HG03432 (cell line): ENCODE measurements around the gene OR13C4.
"Not testable (repeated sequence)": the region's sequence is repeated elsewhere in the genome, so short reads cannot be mapped to it uniquely, and the experiment has no call there.

Experiments
- ATAC-seq: cut with Tn5 transposase; IDR thresholded peaks from one replicate; pipeline ENCODE4 v1.9.1; 2021; ENCODE audit warnings: mild to moderate bottlenecking, moderate library complexity; ENCODE audit not compliant: unreplicated experiment

The OR13C4 gene

GRCh38 chr9:104527109-104527508 is at the start of gene OR13C4:
OR13C4 (minus strand) TSS chr9:104527209; CDS start chr9:104527209, 0 bp downstream.
- ATAC-seq: no peak

- ATAC-seq: no peak
Observed at GRCh38 chr9:104575456-104575855, 48.4 kb upstream of the OR13C4 start.

- ATAC-seq: no peak
Observed at GRCh38 chr9:104572612-104573011, 45.6 kb upstream of the OR13C4 start.

GRCh38 chr9:104568868-104569267 is 41.9 kb upstream of the OR13C4 start, which contains the start of gene OR13C8:
OR13C8 (plus strand) TSS chr9:104569168; CDS start chr9:104569168, 0 bp downstream.
- ATAC-seq: no peak

- no peak for ATAC-seq
Observed at GRCh38 chr9:104564358-104564757, 37.3 kb upstream of the OR13C4 start.

GRCh38 chr9:104556830-104557634 is 30.0 kb upstream of the OR13C4 start:
- ATAC-seq: peak; percentile 47

- no peak for ATAC-seq
Observed at GRCh38 chr9:104555521-104555920, 28.5 kb upstream of the OR13C4 start.

GRCh38 chr9:104553261-104553660 is 26.3 kb upstream of the OR13C4 start:
- no peak for ATAC-seq

- peak; percentile 54 for ATAC-seq
Observed at GRCh38 chr9:104544644-104545043, 17.6 kb upstream of the OR13C4 start.

- ATAC-seq: no peak
Observed at GRCh38 chr9:104539275-104539674, 12.3 kb upstream of the OR13C4 start.

- ATAC-seq: no peak
Observed at GRCh38 chr9:104536756-104537155, 9.7 kb upstream of the OR13C4 start, which contains the start of gene OR13C3. OR13C3 (minus strand) TSS chr9:104536856; CDS start chr9:104536723, 133 bp downstream.

- ATAC-seq: not testable (repeated sequence)
Observed at GRCh38 chr9:104520241-104520640, 6.8 kb downstream of the OR13C4 start.

- no peak for ATAC-seq
Observed at GRCh38 chr9:104514901-104515300, 12.1 kb downstream of the OR13C4 start.

GRCh38 chr9:104506565-104506964 is 20.4 kb downstream of the OR13C4 start:
- ATAC-seq: no peak

GRCh38 chr9:104503963-104504362 is 23.0 kb downstream of the OR13C4 start, which contains the start of gene OR13F1:
OR13F1 (plus strand) TSS chr9:104504263; CDS start chr9:104504263, 0 bp downstream.
- ATAC-seq: no peak

- ATAC-seq: no peak
Observed at GRCh38 chr9:104503440-104503839, 23.6 kb downstream of the OR13C4 start.

GRCh38 chr9:104494808-104495207 is 32.2 kb downstream of the OR13C4 start:
- no peak for ATAC-seq

GRCh38 chr9:104485014-104485413 is 42.0 kb downstream of the OR13C4 start:
- no peak for ATAC-seq

- no peak for ATAC-seq
Observed at GRCh38 chr9:104482921-104483570, 44.0 kb downstream of the OR13C4 start.
